Right kidney (tissue), 1 donor: ENCODE data around the gene ATP2B2.
"Not testable (repeated sequence)": the region's sequence is repeated elsewhere in the genome, so short reads cannot be mapped to it uniquely, and the experiment has no call there.

Experiments
- DNase-seq: peaks from one replicate; pipeline ENCODE4 v3.0.0-alpha.2; 2016

Gene ATP2B2

DNA sequence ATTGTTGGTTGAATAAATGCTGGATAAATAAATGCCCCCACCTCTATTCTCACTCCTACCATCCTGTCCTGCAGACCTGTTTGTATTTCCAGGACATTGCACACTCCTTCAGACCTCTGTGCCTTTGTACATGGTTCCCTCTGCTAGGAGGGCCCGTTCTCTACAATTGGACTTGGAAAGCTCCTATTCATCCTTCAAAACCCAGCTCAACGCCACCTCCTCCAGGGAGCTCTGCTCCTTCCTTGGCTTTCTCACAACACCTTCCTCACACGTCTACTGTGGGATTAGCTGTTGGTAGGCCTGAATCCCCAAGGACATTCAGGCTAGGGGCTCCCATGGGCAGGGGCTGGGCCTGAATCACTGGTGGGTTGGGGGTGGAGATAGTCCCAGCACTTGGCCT is 105.8 kb downstream of the ATP2B2 start:
- no peak for DNase-seq

DNA sequence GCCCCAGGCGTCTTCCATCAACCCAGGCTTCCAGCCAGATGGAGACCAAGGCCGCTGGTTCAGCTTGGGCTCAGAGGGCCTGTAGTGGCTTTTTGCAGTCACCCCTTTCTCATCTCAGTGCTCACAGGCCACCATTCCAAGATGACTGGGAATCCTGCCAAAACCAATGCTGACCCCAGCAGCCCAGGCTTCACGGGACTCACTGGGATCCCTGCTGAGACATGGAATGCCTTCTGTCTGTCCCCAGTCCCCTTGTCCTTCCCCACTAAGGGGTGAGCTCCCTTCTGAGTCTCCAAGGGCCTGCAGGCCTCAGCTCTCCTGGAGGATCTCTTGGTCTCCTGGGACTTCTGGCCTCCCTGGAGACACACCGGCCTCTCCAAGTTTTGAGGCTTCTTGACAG is 107.0 kb downstream of the ATP2B2 start:
- DNase-seq = no peak

DNA sequence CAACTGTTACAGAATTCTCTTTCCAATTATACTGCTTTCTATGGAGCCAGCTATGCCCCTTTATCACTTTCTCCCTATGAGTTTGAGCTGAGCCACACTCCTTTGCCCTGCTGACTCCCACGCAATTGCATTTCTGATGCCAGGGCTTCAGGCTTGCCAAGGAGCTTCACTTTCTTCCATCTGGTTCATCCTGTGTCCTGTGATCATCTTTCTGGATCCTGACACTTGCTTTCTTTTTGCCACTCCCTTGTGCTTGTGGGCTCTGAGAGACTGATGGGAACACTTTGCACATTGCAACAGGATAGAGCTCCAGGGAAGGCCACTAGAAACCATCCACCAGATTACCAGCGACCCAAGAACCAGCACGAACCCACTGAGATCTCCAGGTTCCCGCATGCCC is 107.5 kb downstream of the ATP2B2 start:
- DNase-seq = no peak

DNA sequence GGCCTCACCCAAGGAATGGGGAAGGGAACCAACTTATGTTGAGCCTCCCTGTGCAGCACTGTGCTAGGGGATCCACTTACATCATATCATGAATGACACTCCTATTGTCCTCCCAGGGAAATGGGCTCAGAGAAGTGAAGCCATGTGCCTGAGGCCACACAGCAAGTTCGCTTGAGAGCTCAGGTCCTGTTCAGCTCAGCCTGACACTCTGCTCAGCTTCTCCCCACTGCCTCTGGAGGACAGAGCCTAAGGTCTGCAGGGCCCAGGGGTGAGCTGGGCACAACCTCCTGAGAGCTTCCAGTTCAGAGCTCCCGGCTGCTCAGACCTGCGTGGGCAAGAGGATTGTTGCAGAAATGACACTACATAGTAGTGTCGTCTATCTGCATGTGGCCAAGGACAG is 108.5 kb downstream of the ATP2B2 start:
- no peak for DNase-seq

DNA sequence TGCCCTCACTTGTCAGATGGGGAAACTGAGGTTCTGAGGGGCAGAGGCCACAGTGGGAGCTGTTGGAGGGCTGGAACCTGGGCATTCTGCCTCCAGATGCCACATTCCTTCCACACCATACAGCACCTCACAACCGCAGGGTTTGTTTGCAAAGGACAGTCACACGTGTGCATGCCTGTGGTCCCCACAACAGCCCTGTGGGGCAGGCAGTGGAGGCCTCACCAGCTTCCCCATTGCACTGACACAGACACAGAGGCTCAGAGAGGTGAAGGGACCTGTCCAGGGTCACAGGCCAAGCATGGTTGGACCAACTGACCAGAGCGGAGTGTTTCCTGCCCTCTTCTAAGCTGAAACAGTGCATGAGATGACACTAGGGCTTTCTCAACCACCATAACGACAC is 109.3 kb downstream of the ATP2B2 start:
- no peak for DNase-seq

DNA sequence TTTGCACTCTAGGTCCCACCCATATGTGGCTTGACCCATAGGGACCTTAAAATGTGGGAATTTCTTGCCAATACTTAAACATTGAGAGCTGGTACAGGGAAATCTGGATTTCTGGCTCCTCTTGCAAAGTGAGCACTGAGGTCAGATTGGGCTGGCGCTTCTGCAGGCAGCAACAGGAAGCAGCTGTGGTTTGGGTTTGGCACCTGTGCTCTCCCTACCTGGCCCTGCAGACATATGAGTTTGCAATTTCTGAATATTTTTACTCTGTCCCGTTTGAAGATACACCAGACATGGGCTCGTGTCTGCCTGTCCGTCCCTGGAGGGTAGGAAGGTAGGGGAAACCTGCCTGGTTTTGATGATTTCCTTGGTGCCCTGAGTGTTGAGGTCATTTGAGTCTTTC is 109.7 kb downstream of the ATP2B2 start:
- no peak for DNase-seq

DNA sequence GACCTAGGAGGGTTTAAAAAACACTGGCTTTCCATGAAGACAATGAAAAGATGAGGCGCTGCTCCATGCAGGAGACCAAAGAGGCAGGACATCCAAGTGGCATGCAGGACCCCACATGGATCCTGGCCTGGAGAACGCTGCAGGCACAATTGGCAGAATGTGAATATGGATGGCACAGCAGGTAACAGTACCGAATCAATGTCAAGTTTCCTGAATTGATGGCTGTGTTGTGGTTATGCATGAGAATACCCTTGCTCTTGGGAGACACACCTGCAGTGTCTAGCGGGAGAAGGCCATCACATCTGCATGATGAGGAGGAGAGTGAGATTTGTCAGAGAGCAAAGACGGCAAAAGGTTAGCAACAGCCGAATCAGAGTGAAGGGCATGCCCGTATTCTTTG is 110.2 kb downstream of the ATP2B2 start:
- no peak for DNase-seq

DNA sequence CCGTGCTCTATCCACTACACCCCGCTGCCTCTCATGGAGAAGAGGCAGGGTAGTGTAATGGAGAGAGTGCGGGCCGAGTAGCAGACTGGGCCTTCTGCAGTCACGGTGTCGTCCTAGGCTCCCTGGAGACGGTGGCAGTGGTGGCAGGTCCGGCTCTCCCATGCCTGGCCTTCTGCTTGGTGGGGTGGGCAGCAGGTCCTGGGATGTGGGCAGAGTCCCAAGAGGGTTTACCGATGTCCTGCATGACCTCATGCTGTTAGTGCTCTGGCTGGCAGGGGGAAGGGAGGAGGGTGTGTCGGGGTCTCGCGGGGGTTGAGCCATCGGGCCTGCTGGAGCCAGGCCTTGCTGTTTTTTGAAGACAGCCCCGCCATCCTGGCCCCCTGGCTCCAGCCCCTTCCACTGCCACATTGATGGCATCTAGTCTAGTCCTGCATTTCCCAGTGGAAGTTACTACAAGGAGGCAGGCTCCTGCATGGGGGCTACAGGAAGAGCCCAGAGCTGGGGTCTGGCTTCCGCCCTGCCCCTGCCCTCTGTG is 110.8 kb downstream of the ATP2B2 start:
- DNase-seq = no peak

DNA sequence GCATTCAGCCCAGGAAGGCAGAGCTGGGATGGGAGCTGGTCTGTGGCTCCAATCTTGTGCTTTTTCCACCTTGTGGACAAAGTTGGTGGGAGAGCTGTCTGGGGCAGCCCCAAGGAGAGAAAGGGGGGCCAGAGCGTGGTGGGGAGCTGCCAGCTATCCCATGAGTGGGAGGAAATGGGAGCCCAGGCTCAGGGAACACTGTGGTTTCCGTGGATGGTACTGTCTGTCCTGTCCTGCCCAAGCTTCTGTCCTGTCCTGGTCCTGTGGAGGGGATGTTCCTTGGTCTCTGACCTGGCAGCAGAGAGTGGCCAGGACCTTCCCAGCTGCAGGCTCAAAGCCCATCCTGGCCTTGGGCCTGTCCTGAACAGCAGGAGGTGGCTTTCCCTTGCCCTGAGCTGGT is 111.9 kb downstream of the ATP2B2 start:
- DNase-seq = no peak

DNA sequence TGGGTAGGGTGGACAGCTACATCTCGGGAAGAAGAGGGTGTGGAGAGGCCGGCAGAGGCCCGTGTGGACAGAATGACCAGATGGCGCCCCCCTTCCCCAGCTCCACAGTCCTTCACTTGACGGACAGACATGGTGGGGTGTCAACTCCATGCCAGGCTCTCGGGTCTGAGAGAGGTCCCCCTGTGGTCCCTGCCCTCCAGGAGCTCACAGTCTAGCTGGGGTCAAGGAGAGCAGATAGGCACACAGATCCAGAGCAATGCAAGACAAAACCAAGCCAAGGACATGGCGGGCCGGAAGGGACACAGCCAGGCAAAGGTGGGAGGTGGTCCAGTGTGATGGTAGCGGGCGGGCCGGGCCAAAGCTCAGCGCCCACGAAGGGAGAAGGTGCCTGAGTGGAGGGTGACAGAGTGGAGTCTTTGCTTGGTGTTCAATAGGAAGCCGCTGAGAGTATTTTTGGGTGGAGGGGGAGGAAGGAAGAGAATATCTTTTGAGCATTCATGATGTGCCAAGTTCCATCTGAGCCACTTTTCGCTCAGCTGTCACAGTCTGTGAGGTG is 112.4 kb downstream of the ATP2B2 start:
- no peak for DNase-seq

DNA sequence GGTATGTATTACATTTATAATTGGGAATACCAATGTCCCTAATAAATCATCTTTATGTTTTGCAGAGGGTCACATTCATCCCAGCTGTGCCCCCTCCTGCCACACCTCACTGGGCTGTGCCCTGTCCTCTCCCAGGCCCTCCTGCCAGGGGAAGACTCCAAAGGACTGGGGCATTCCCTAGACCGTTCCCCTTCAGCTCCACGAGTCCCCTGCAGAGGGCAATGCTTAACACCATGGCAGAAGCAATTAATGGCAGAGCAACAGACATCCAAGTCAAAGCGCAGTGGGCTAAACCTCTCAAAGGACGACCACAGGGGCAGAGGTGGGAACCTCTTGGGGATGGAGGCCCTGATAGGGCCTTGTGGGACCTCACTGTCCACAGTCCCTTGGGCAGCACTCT is 113.1 kb downstream of the ATP2B2 start:
- DNase-seq = no peak

DNA sequence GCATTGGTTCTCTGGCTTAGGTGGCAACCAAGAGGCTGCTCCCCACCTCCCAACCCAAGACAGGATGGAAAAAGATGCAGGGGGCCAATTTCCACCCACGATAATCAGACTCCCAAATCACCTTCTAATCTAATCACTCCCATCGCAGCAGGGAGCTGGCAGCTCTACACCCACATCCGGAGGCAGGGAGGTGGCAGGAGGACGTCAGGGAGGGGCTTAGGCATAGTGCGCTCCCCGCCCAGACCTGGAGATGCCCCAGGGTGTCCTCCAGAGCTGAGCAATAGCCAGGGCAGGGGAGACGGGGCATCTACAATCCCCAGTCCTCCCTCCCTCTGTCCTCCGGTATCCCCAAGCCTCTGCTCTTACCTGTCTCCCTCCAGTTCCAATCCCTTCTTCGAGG is 114.0 kb downstream of the ATP2B2 start:
- DNase-seq = no peak

DNA sequence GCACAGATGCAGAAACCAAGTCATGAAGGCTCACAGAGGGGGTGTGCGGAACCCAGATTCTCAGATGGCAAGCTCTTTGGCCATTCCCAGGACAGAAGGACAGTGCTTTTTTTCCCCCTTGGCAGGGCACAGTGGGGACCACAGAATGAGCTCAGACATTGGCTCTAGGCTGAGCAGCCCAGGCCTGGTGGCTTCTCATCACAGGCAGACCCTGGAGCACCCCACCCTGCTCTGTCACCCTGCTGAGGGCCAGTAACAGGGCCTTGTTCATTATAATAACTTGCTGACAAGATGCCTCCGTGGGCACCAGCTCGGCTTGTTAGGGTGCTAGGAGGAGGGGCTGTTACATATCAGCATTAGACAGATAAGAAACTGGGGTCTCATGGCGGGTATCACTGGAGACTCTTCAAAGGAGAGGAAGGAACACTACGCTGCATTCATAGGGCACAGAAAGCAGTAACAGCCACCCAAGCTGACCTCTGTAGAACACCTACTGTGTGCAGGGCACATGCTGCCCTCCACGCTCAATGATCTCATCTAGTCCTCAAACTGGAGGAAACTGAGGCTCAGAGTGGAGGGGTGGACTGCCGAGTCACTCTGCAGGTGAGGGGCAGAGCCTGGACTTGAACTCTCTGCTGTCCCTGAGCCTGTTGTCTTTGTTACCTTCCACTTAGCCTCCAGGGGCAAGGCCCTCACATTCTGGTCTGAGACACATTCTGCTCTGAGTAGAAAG is 114.6 kb downstream of the ATP2B2 start:
- DNase-seq = no peak

DNA sequence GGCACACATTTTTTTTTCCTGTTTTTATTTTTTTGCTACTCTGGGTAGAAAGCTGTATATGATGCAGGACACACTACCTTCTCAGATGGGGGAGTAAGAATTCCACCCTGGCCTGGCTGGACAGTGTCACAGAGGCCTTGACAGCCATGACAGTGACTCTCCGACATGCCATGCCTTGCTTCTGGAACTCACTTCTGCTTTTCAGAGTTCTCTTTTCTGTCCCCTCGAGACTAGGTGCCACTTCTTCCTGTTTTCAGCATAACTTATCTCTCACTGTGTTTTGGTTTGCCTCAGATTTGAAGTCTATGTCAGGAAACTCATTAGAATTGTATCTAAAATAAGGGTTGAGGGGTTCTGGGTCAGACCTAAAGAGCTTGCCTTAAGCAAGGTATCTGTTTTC is 115.4 kb downstream of the ATP2B2 start:
- no peak for DNase-seq

DNA sequence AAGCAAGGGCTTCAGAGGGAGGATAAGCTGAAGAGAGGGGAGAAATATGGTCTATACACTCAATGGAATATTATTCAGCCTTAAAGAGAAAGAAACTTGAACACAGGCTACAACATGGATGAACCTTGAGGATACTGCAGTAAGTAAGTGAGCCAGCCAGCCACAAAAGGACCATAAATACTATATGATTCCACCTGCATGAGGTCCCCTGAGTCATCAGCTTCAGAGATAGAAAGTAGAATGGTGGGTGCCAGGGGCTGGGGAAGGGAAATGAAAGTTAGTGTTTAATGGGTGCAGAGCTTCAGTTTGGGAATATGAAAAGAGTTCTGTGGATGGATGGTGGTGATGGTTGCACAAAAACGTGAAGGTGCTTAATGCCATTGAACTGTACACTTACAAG is 116.0 kb downstream of the ATP2B2 start:
- DNase-seq = no peak

DNA sequence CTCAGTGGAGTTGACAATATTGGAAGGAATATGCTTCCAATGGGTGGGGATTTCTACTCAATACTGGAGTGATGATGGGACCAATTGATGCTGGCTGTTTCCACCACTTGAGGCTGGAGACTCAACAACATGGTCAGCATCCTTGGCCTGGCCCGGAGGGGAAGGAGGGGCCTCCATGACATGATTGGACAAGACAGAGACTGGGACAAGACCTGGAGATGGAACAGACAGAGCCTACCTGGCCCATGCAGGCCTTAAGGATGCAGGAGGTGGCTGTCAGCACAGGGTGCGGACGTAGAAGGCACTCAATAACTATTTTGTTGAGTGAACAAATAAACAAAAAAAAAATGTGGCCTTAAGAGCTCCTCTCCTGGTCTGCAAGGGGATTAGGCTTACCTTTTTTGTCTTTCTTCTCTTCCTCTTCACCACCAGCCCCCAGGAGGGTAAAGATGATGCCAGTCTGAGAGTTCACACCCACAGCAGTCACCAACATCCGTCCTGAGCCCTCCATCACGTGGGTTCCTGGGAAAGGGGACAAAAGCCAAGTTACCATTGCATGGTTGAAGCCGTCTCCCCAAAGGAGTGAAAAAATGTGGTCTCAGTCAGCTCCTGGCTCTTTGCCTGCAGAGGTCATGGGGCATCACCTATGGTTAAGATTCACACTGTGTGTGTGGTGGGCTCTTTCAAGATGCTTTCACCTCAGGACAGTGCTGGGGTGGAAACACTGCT is 117.3 kb downstream of the ATP2B2 start:
- DNase-seq = peak; percentile 19

DNA sequence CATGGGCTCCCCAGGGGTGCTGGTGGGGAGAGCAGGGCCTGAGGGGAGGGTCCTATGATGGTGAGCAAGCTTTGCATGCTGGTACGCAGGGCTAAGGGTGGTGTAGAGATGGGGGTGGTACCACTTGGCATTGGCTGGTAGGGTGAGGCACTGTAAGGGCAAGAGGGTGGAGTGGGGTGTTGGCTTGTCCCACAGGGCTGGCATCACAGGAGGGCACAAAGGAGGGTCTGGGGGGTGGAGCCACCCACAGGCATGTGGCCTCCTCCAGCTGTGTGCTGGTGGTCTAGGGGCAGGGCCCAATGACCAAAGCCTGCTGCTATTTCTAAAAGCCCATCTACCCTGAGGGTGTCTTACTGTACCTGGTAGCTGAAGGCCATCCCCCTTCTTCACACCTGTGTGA is 119.3 kb downstream of the ATP2B2 start:
- DNase-seq = no peak

DNA sequence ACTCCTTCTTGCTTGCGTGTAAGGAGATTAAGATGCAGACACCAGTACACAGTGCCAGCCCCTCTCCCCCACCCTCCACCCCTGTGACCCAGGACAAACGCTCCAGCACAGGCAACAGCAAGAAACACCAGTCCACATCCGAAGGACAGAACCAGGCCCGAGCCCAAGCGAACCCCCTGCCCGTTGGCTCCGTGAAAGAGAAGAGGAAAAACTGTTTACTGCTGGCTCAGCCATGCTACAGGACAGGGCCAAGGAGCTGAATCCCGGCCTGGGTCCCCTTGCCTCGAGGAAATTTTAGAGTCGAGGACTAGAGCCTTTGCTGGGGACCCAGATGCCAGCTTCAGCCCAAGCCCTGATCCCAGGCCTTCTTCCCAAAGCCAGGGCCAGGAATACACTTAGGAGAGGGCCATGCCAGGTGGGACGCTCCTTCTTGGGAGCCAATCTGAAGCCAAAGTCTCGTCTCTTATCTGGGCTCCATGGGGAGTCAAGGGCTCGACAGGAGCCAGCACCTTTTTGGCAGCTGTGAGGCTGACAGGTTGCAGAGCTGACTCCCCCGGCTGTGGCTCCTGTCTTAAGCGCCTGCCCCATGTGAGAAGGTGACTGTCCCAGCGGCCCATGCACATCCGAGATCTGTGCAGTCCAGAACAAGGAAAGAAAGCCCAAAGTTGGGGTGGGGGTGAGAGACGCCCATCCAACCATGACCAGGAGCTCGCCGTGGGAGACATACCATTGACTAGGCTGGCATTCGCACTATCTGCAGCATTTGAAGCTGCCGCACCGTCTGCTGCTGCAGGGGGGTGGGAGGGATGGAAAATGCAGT is 120.6 kb downstream of the ATP2B2 start:
- DNase-seq = no peak

DNA sequence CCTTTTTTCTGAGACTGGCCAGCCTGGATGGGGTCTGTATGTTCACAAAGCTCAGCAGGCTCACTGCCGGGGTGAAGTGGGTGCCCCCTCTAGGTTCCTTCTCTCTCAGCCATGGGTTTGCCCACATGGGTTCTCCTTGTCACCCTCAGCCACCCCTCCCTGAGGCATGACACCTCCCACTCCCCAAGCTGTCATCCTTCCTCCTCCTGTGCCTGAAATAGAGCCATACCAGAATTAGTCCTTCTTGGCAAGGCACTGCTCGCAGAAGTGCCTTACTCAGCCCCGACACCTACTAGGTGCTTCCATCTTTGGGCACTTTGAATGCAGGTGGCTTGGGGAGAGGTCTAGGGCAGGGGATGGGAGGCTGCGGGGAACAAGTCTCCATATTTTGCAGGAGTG is 121.5 kb downstream of the ATP2B2 start:
- no peak for DNase-seq

DNA sequence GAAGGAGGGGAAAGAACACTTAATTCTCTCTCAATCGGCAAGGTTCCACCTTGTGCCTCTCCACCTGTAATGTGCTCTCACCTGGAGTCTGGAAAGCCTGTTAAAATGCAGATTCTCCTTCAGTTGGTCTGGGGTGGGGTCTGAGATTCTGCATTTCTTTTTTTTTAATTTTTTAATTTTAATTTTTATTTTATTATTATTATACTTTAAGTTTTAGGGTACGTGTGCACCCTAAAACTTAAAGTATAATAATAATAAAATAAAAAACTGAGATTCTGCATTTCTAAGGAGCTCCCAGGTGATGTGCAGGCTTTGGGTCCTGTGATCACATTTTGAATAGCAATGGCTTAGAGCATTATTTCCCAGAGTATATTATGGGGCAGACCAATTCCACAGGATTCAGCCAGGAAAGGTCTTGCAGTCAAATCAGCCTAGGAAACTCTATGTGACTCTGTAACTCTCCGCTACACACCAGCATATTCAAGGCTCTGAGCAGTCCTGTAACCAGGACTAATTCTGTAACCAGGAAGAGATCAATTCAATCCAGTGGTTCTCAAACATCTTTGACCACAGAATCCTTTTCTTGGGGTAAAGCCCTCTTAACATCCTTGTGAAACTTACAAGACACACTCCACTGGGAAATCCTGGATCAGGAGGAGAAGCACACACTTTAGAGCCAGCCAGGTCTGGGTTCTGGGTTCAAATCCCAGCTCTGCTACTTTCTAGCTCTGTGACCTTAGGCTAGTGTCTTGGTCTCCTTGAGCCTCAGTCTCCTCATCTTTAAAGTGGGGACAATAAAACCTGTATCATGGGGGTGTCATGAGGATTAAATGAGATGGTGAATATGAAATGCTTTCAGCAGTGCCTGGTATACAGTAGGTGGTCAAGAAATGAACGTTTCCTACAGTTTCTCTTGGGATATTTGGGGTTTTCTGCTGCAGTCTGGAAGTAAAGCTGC is 122.2 kb downstream of the ATP2B2 start:
- no peak for DNase-seq

DNA sequence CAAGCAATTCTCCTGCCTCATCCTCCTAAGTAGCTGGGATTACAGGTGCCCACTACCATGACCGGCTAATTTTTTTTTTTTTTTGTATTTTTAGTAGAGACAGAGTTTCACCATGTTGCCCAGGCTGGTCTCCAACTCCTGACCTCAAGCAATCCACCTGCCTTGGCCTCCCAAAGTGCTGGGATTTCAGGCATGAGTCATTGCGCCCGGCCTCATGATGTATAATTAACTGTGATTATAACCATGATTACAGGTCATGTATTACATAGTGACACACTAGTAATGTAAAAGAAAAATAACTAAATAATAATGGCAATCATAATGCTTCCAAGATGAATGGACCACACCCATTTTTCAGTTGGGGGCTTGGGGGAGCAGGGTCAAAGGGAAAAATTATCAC is 122.9 kb downstream of the ATP2B2 start:
- DNase-seq = not testable (repeated sequence)

DNA sequence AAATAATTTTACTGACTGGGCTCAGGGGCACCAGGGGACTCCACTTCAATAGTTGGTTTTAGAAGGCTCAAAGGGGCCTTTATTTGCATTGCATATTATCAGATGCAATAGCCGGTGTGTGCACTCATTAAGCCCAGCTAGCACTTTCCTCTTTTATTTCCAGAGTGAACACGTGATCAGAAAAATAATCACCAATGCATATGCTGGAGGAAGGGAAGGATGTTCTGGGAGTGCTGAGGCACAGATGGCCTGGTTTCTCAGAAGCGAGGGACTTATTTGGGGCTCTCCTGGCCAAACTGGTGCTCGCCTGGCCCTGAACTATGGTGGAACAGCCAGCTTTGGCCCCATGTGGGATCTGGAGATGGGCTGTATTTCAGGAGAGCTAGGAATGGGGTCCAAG is 124.0 kb downstream of the ATP2B2 start:
- no peak for DNase-seq
